GM23248 (cell line): ENCODE measurements around the gene NTNG1. TPM values are rescaled to one million over a fixed set of nuclear protein-coding genes. Genes with fewer than 3 reads are reported as not detected.

Source experiments
- DNase-seq: peaks from one replicate; pipeline ENCODE4 v3.0.0-alpha.2; 2015
- H2AFZ ChIP-seq: fragments of 200-600 bp; sonication (generic); 2 replicates; pipeline ENCODE4 v1.6.1; 2016; ENCODE audit warnings: antibody characterized with exemption
- H3F3A ChIP-seq: fragments of 200-600 bp; sonication (generic); 2 replicates; pipeline ENCODE4 v1.6.1; 2016; ENCODE audit warnings: mild to moderate bottlenecking, antibody characterized with exemption, mixed run types; ENCODE audit not compliant: insufficient read depth
- H3K27ac ChIP-seq: fragments of 200-600 bp; sonication (generic); 2 replicates; pipeline ENCODE4 v1.5.1; 2016; ENCODE audit warnings: mild to moderate bottlenecking
- H3K27me3 ChIP-seq: fragments of 200-600 bp; sonication (generic); replicated peaks from 2 replicates; pipeline ENCODE4 v1.6.1; 2016; ENCODE audit warnings: mild to moderate bottlenecking; ENCODE audit not compliant: insufficient read depth
- H3K36me3 ChIP-seq: fragments of 200-600 bp; sonication (generic); 2 replicates; pipeline ENCODE4 v1.6.1; 2016; ENCODE audit warnings: low read depth, mild to moderate bottlenecking
- H3K4me1 ChIP-seq: fragments of 200-600 bp; sonication (generic); 2 replicates; pipeline ENCODE4 v1.6.1; 2016; ENCODE audit warnings: mild to moderate bottlenecking; ENCODE audit not compliant: insufficient read depth
- H3K4me2 ChIP-seq: fragments of 200-600 bp; sonication (generic); one replicate; pipeline ENCODE4 v1.6.1; 2016; ENCODE audit warnings: mild to moderate bottlenecking; ENCODE audit not compliant: unreplicated experiment
- H3K4me3 ChIP-seq: fragments of 200-600 bp; sonication (generic); 2 replicates; pipeline ENCODE4 v1.5.1; 2016; ENCODE audit warnings: mild to moderate bottlenecking
- H3K79me2 ChIP-seq: fragments of 200-600 bp; sonication (generic); 2 replicates; pipeline ENCODE4 v1.6.1; 2016; ENCODE audit warnings: mild to moderate bottlenecking; ENCODE audit not compliant: insufficient read depth
- H3K9ac ChIP-seq: fragments of 200-600 bp; sonication (generic); 2 replicates; pipeline ENCODE4 v1.6.1; 2016; ENCODE audit warnings: mild to moderate bottlenecking
- H3K9me2 ChIP-seq: fragments of 200-600 bp; sonication (generic); 2 replicates; pipeline ENCODE4 v1.6.1; 2016; ENCODE audit warnings: mixed run types, mild to moderate bottlenecking, moderate library complexity; ENCODE audit not compliant: insufficient read depth
- H3K9me3 ChIP-seq: fragments of 200-600 bp; sonication (generic); one replicate; pipeline ENCODE4 v1.6.1; 2017; ENCODE audit warnings: low read depth
- H4K20me1 ChIP-seq: fragments of 200-600 bp; sonication (generic); 2 replicates; pipeline ENCODE4 v1.6.0; 2016; ENCODE audit not compliant: insufficient read depth
- EZH2 ChIP-seq: fragments of 200-600 bp; sonication (generic); IDR thresholded peaks from 2 replicates; pipeline ENCODE4 v1.6.1; 2018; ENCODE audit warnings: antibody characterized with exemption, mild to moderate bottlenecking; ENCODE audit not compliant: insufficient read depth, poor library complexity, severe bottlenecking
- EZH2phosphoT487 ChIP-seq: fragments of 200-600 bp; sonication (generic); IDR thresholded peaks from 2 replicates; pipeline ENCODE4 v1.6.1; 2018; ENCODE audit warnings: antibody characterized with exemption, moderate library complexity, mild to moderate bottlenecking, low read depth; ENCODE audit not compliant: insufficient read depth
- WGBS, 2 experiments: methylation state at CpG; one replicate each; pipeline ENCODE4 v1.1.6; 2015 to 2017; ENCODE audit warnings: low lambda C conversion rate in 2 of 2, low coverage in 1 of 2; ENCODE audit errors: missing lambda C conversion rate in 2 of 2; 5-methylcytosine and 5-hydroxymethylcytosine counted together
- in situ Hi-C: fragments of 300-500 bp; cut with MboI; formaldehyde crosslinking; loops from 2 replicates; pipeline ENCODE4 v1.15.0; 2020
- polyA plus RNA-seq: library from polyadenylated mRNA; unstranded; fragments of >200 nt; fragmentation: Nextera tagmentation; extraction: Ambion mirVana; gene quantifications from 2 replicates; pipeline ENCODE4 v1.2.1, GENCODE V29; 2016
- total RNA-seq: library from RNA; depleted of rRNA; stranded (reverse); fragments of >200 nt; shearing (Covaris generic); gene quantifications from 2 replicates; pipeline ENCODE4 v1.2.3, GENCODE V29; 2014

NTNG1 gene
- total and polyA plus RNA-seq, 2 experiments from 2014 or later: 14.4 to 16.0 TPM

DNA sequence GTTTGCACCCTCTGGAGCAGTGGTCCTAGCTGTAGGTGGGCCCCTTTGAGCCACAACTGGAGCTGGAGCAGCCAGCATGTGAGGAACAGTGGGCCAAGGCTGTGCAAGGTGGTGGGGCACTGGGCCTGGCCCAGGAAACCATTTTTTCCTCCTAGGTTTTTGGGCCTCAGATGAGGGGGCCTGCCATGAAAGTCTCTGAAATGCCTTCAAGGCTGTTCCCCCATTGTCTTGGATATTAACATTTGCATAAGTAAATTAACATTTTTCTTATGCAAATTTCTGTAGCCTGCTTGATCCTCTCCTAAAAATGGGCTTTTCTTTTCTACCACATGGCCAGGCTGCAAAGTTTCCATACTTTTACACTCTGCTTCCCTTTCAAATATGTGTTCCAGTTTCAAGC is 212.0 kb downstream of the NTNG1 start:
- Histone ChIP-seq H4K20me1 (no peaks in the 10 kb centered on the region), H3K9me2 (no peaks in the 10 kb centered on the region), H3K36me3 (no peaks in the 10 kb centered on the region)

DNA sequence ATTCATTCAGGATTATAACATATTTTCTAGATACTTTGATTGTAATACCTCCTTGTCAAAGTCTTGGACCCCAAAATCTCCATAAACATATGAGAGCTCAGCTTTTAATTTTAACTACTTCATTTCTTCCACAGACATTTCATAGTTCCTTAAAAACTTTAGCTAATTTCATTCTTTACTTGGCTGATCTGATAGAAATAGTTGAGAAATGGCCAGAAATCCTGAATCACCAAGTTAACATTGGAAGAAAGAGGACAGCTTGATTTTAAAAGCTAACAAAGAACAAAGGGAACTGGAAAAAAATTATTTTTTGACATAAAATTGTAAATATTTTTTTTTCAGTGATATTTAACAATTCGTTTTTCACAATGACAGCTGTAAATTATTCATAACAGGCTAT is 216.5 kb downstream of the NTNG1 start:
- peak; percentile 72 for DNase-seq
- Histone ChIP-seq H3K9me2 (no peaks in the 10 kb centered on the region), H4K20me1 (no peaks in the 10 kb centered on the region), H3K9me3 (no peaks in the 10 kb centered on the region), H2AFZ (peak overlapping the region; percentile 40; the same call in 1 of the 2 replicates), H3K4me1 (peaks cover 28% of the 10 kb centered on the region), H3K79me2 (no peaks in the 10 kb centered on the region), H3K27ac (peak overlapping the region; percentile 59), H3K27me3 (no peaks in the 10 kb centered on the region), H3K4me2 (peak overlapping the region; percentile 61), H3K36me3 (no peaks in the 10 kb centered on the region), H3K9ac (no peak overlapping the region), H3K4me3 (peak overlapping the region; percentile 30; the same call in 1 of the 2 replicates), H3F3A (peaks cover 15% of the 10 kb centered on the region)
- in situ Hi-C loops: no loop called here
- TF ChIP-seq EZH2 (no peak), EZH2phosphoT487 (no peak)
- WGBS, 2 experiments: 16 to 20% methylated on average over 1 of the region's 1 CpG

More for the DNA sequence above, 212.0 kb downstream of the NTNG1 start:
- Histone ChIP-seq H3K9ac (no peak overlapping the region), H2AFZ (no peak overlapping the region), H3K27me3 (no peaks in the 10 kb centered on the region), H3K4me3 (no peak overlapping the region), H3K9me3 (no peaks in the 10 kb centered on the region), H3K27ac (no peak overlapping the region), H3F3A (peaks cover 15% of the 10 kb centered on the region), H3K4me2 (no peak overlapping the region), H3K79me2 (no peaks in the 10 kb centered on the region), H3K4me1 (peaks cover 16% of the 10 kb centered on the region)
- TF ChIP-seq EZH2 (no peak), EZH2phosphoT487 (no peak)
- DNase-seq: no peak
- in situ Hi-C loops: no loop called here

DNA sequence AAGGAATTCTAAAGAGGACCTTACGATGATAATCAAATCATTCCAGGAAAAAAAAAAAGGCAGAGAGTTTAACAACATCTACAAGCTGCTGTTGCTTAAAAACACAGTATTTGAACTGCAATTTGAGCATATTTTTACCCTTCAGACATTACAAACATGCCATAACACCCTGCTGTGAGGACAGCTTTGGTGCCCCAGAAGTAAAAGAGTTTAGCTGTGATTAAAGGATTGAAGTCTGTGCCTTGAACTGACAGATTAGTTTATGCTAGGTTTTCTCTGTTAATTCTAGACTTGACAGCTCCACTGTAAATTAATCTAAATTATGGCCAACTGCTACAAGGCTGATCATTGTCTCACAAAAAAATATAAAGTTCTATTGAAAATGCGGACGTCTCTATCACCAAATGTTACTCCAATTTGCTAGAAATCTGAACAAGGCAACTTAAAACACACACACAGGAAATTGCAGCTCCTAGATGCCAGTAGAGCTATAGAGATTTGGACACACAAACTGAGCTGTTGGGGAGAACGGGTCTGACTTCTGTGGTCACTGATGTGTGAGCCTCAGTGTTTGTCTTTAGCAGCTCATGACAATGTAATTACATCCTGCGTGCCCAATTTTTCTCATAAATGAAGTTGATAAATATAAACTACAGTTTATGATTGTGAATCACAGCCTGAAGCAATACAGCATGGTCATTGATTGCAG is 217.9 kb downstream of the NTNG1 start:
- H3K36me3 ChIP-seq: no peaks in the 10 kb centered on the region
- DNase-seq: peak; percentile 18
- 38 to 39% methylated on average over 5 of the region's 5 CpGs for WGBS, 2 experiments

DNA sequence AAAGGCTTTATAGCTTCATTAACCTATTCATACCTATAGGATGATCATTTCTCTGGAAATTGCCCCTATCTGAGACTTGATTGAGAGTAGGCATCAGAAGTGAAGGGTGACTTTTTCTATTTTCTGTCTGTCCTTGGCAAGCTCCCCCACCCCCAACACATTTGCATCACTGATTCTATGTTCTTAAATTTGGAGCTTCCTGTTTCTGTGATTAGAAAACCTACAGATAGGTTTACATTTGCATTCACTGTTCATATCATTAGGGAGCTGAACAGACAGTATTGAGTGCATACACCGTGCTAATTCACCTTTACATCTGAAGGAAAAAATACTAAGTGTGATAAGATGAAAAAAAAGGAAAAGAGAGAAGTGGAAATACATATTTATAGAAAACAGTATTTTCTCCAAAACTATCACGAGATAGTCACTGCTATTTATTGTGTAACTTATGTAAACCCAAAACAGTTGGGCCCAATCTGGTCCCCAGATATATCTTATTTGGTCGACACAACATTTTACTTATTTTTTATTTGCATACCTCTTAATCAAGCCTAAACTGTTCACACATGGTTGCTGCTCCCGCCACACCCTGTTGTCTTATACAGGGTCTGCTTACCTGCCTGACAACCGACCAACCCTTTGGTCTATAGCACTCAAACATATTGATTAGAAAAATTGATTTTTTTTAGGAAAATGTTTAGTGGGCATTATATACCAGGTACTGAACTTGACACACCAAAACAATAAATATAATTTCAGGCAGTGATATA is 218.8 kb downstream of the NTNG1 start:
- no peaks in the 10 kb centered on the region for H3K9me3 ChIP-seq
- H3F3A ChIP-seq: peaks cover 15% of the 10 kb centered on the region
- 75 to 76% methylated on average over 5 of the region's 5 CpGs for WGBS, 2 experiments
- no peak overlapping the region for H3K9ac ChIP-seq
- no peaks in the 10 kb centered on the region for H3K79me2 ChIP-seq
- no peak overlapping the region for H3K27ac ChIP-seq
- no peaks in the 10 kb centered on the region for H3K9me2 ChIP-seq
- no peak for DNase-seq
- no peaks in the 10 kb centered on the region for H3K27me3 ChIP-seq
- TF ChIP-seq EZH2phosphoT487 (no peak), EZH2 (no peak)
- no peak overlapping the region for H3K4me3 ChIP-seq
- H2AFZ ChIP-seq: no peak overlapping the region
- H3K4me1 ChIP-seq: peaks cover 28% of the 10 kb centered on the region
- H3K36me3 ChIP-seq: no peaks in the 10 kb centered on the region
- no peaks in the 10 kb centered on the region for H4K20me1 ChIP-seq
- in situ Hi-C loops: no loop called here
- no peak overlapping the region for H3K4me2 ChIP-seq

More for the DNA sequence above, 217.9 kb downstream of the NTNG1 start:
- TF ChIP-seq EZH2 (no peak), EZH2phosphoT487 (no peak)
- H3K79me2 ChIP-seq: no peaks in the 10 kb centered on the region
- H3F3A ChIP-seq: peaks cover 15% of the 10 kb centered on the region
- no peak overlapping the region for H3K4me3 ChIP-seq
- no peaks in the 10 kb centered on the region for H3K9me3 ChIP-seq
- in situ Hi-C loops: no loop called here
- H3K27ac ChIP-seq: no peak overlapping the region
- H4K20me1 ChIP-seq: no peaks in the 10 kb centered on the region
- H3K4me1 ChIP-seq: peaks cover 28% of the 10 kb centered on the region
- H3K27me3 ChIP-seq: no peaks in the 10 kb centered on the region
- H2AFZ ChIP-seq: peak overlapping the region; percentile 8
- no peak overlapping the region for H3K9ac ChIP-seq
- H3K4me2 ChIP-seq: peak overlapping the region; percentile 61
- no peaks in the 10 kb centered on the region for H3K9me2 ChIP-seq
